Neural progenitor cell (in vitro differentiated cells): ENCODE results near the gene CDC42SE1. TPM values are rescaled to one million over a fixed set of nuclear protein-coding genes. Genes with fewer than 3 reads are reported as not detected.

Source experiments
- DNase-seq: peaks from one replicate; pipeline ENCODE4 v3.0.0-alpha.2; 2016; ENCODE audit warnings: low spot score
- H2AFZ ChIP-seq: fragments of 200-600 bp; sonication (generic); replicated peaks from 2 replicates; pipeline ENCODE4 v1.6.1; 2016; ENCODE audit warnings: antibody characterized with exemption
- H3F3A ChIP-seq: fragments of 200-600 bp; sonication (generic); 2 replicates; pipeline ENCODE4 v1.6.1; 2016; ENCODE audit warnings: antibody characterized with exemption, low read depth
- H3K27ac ChIP-seq: fragments of 200-600 bp; sonication (generic); 2 replicates; pipeline ENCODE4 v1.5.1; 2016; ENCODE audit warnings: mild to moderate bottlenecking
- H3K27me3 ChIP-seq: fragments of 200-600 bp; sonication (generic); 2 replicates; pipeline ENCODE4 v1.6.1; 2016; ENCODE audit warnings: mild to moderate bottlenecking, moderate library complexity
- H3K36me3 ChIP-seq: fragments of 200-600 bp; sonication (generic); 2 replicates; pipeline ENCODE4 v1.5.1; 2016
- H3K4me1 ChIP-seq: fragments of 200-600 bp; sonication (generic); 2 replicates; pipeline ENCODE4 v1.6.1; 2016; ENCODE audit warnings: mixed run types
- H3K4me2 ChIP-seq: fragments of 200-600 bp; sonication (generic); 2 replicates; pipeline ENCODE4 v1.6.1; 2016
- H3K4me3 ChIP-seq: fragments of 200-600 bp; sonication (generic); 2 replicates; pipeline ENCODE4 v1.5.1; 2016
- H3K79me2 ChIP-seq: fragments of 200-600 bp; sonication (generic); 2 replicates; pipeline ENCODE4 v1.6.1; 2016; ENCODE audit warnings: low read depth
- H3K9ac ChIP-seq: fragments of 200-600 bp; sonication (generic); 2 replicates; pipeline ENCODE4 v1.6.1; 2016
- H3K9me3 ChIP-seq: fragments of 200-600 bp; sonication (generic); 2 replicates; pipeline ENCODE4 v1.5.1; 2016; ENCODE audit warnings: low read depth
- H4K20me1 ChIP-seq: fragments of 200-600 bp; sonication (generic); 2 replicates; pipeline ENCODE4 v1.6.1; 2016; ENCODE audit warnings: low read depth
- H3K27ac Mint-ChIP-seq: 3 replicates; pipeline ENCODE4 v1.8.0; 2021; ENCODE audit warnings: mixed read lengths
- H3K27me3 Mint-ChIP-seq: 2 replicates; pipeline ENCODE4 v1.8.0; 2022; ENCODE audit warnings: low read depth, mild to moderate bottlenecking, inconsistent platforms, moderate library complexity, mixed read lengths; ENCODE audit not compliant: insufficient read depth
- H3K36me3 Mint-ChIP-seq: 3 replicates; pipeline ENCODE4 v1.8.0; 2021; ENCODE audit warnings: mixed read lengths
- H3K4me1 Mint-ChIP-seq: 3 replicates; pipeline ENCODE4 v1.8.0; 2021; ENCODE audit warnings: mixed read lengths
- H3K4me3 Mint-ChIP-seq: 3 replicates; pipeline ENCODE4 v1.8.0; 2021; ENCODE audit warnings: mild to moderate bottlenecking, moderate library complexity, mixed read lengths
- H3K9me3 Mint-ChIP-seq: 3 replicates; pipeline ENCODE4 v1.8.0; 2020; ENCODE audit warnings: mixed read lengths
- EZH2 ChIP-seq: fragments of 200-600 bp; sonication (generic); IDR thresholded peaks from 2 replicates; pipeline ENCODE4 v1.6.1; 2017; ENCODE audit warnings: antibody characterized with exemption, mild to moderate bottlenecking, moderate library complexity
- EZH2phosphoT487 ChIP-seq: fragments of 200-600 bp; sonication (generic); IDR thresholded peaks from 2 replicates; pipeline ENCODE4 v1.6.1; 2017; ENCODE audit warnings: antibody characterized with exemption
- total RNA-seq: library from RNA; depleted of rRNA; stranded (reverse); fragments of >200 nt; gene quantifications from 2 replicates; pipeline ENCODE4 v1.2.3, GENCODE V29; 2015; ENCODE audit warnings: low replicate concordance
- TF ChIP-seq, protein P1 (sequence below): fragments of 200-600 bp; sonication (generic); IDR thresholded peaks from 2 replicates; pipeline ENCODE4 v1.5.1; 2017; ENCODE audit warnings: antibody characterized with exemption, mild to moderate bottlenecking

Gene CDC42SE1
- total RNA-seq, 1 donor from 2014 or later: 50.7 TPM

DNA sequence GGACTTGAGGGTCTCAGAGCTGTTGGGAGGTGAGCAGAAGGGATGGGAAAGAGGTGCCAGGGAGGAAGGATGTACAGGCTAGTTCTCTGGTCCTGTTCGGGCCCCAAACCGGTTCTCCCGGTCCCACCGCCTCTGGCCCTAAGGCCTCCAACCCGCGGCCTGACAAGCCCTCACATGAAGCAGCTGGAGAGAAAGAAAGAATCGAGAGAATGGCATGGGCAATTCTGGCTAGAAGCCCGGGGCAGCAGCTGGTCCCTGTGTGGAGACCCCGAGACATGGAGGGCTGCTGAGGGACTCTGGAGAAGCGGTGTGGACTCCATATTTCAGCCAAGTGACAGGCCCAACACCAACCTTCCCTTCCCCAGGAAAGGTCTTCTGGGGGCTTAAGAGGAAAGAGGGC, 730 bp downstream of the CDC42SE1 start:
- H3K9me3 ChIP-seq: no peaks in the 10 kb centered on the region
- H3K9ac ChIP-seq: peak overlapping the region; percentile 75
- DNase-seq: peak; percentile 46
- H3K79me2 ChIP-seq: peaks cover 80% of the 10 kb centered on the region
- Mint-ChIP-seq H3K27ac (peak overlapping the region; percentile 78), H3K36me3 (peaks cover 35% of the 10 kb centered on the region), H3K9me3 (no peaks in the 10 kb centered on the region), H3K27me3 (peaks cover 11% of the 10 kb centered on the region), H3K4me3 (peak overlapping the region; percentile 93), H3K4me1 (peaks cover 35% of the 10 kb centered on the region)
- H3K4me3 ChIP-seq: peak overlapping the region; percentile 89
- peaks cover 21% of the 10 kb centered on the region for H3F3A ChIP-seq
- peaks cover 17% of the 10 kb centered on the region for H3K4me1 ChIP-seq
- H4K20me1 ChIP-seq: peaks cover 23% of the 10 kb centered on the region
- no peaks in the 10 kb centered on the region for H3K27me3 ChIP-seq
- H3K27ac ChIP-seq: peak overlapping the region; percentile 69
- H3K36me3 ChIP-seq: no peaks in the 10 kb centered on the region
- TF ChIP-seq, protein P1, sequence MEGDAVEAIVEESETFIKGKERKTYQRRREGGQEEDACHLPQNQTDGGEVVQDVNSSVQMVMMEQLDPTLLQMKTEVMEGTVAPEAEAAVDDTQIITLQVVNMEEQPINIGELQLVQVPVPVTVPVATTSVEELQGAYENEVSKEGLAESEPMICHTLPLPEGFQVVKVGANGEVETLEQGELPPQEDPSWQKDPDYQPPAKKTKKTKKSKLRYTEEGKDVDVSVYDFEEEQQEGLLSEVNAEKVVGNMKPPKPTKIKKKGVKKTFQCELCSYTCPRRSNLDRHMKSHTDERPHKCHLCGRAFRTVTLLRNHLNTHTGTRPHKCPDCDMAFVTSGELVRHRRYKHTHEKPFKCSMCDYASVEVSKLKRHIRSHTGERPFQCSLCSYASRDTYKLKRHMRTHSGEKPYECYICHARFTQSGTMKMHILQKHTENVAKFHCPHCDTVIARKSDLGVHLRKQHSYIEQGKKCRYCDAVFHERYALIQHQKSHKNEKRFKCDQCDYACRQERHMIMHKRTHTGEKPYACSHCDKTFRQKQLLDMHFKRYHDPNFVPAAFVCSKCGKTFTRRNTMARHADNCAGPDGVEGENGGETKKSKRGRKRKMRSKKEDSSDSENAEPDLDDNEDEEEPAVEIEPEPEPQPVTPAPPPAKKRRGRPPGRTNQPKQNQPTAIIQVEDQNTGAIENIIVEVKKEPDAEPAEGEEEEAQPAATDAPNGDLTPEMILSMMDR: no peak
- no peak for TF ChIP-seq EZH2
- TF ChIP-seq EZH2phosphoT487: no peak
- peak overlapping the region; percentile 90 for H3K4me2 ChIP-seq
- no peak overlapping the region for H2AFZ ChIP-seq

GRCh38 chr1:151056149-151056548, 3.3 kb downstream of the CDC42SE1 start:
- H3K36me3 ChIP-seq: no peaks in the 10 kb centered on the region
- no peak overlapping the region for H3K4me2 ChIP-seq
- peaks cover 23% of the 10 kb centered on the region for H4K20me1 ChIP-seq
- H3K9me3 Mint-ChIP-seq: no peaks in the 10 kb centered on the region
- peak overlapping the region; percentile 4 for H3K9ac ChIP-seq
- H3K79me2 ChIP-seq: peaks cover 54% of the 10 kb centered on the region
- no peaks in the 10 kb centered on the region for H3K9me3 ChIP-seq
- H3K27ac ChIP-seq: no peak overlapping the region
- H3K27ac Mint-ChIP-seq: no peak overlapping the region
- no peak overlapping the region for H3K4me3 ChIP-seq
- H3K4me1 ChIP-seq: peaks cover 7% of the 10 kb centered on the region
- H2AFZ ChIP-seq: no peak overlapping the region
- DNase-seq: no peak
- no peaks in the 10 kb centered on the region for H3K27me3 ChIP-seq
- peak overlapping the region; percentile 62 for H3K4me3 Mint-ChIP-seq
- no peak for TF ChIP-seq EZH2
- TF ChIP-seq EZH2phosphoT487: no peak
- TF ChIP-seq, protein P1: no peak
- H3F3A ChIP-seq: peaks cover 27% of the 10 kb centered on the region
- peaks cover 33% of the 10 kb centered on the region for H3K36me3 Mint-ChIP-seq
- H3K27me3 Mint-ChIP-seq: peaks cover 14% of the 10 kb centered on the region
- H3K4me1 Mint-ChIP-seq: peaks cover 20% of the 10 kb centered on the region

GRCh38 chr1:151055581-151055980, 3.8 kb downstream of the CDC42SE1 start:
- H3K4me1 Mint-ChIP-seq: peaks cover 20% of the 10 kb centered on the region
- no peak overlapping the region for H3K4me2 ChIP-seq
- H3K4me3 Mint-ChIP-seq: peak overlapping the region; percentile 62

GRCh38 chr1:151054971-151055547, 4.4 kb downstream of the CDC42SE1 start:
- Histone ChIP-seq H3K36me3 (no peaks in the 10 kb centered on the region), H3K4me2 (no peak overlapping the region), H4K20me1 (peaks cover 23% of the 10 kb centered on the region), H3K4me3 (no peak overlapping the region), H3K27ac (no peak overlapping the region), H2AFZ (no peak overlapping the region), H3K27me3 (no peaks in the 10 kb centered on the region), H3K9me3 (no peaks in the 10 kb centered on the region), H3F3A (peaks cover 26% of the 10 kb centered on the region), H3K4me1 (peaks cover 7% of the 10 kb centered on the region), H3K9ac (no peak overlapping the region), H3K79me2 (peaks cover 43% of the 10 kb centered on the region)
- Mint-ChIP-seq H3K4me3 (no peak overlapping the region), H3K4me1 (peaks cover 20% of the 10 kb centered on the region), H3K36me3 (peaks cover 33% of the 10 kb centered on the region), H3K27ac (no peak overlapping the region), H3K9me3 (no peaks in the 10 kb centered on the region), H3K27me3 (peaks cover 14% of the 10 kb centered on the region)
- no peak for DNase-seq
- TF ChIP-seq EZH2phosphoT487 (no peak), EZH2 (no peak)
- TF ChIP-seq, protein P1: no peak

More at GRCh38 chr1:151055581-151055980, 3.8 kb downstream of the CDC42SE1 start:
- Histone ChIP-seq H3K9ac (no peak overlapping the region), H3K4me3 (no peak overlapping the region), H3K9me3 (no peaks in the 10 kb centered on the region), H3K27ac (no peak overlapping the region), H3K4me1 (peaks cover 7% of the 10 kb centered on the region), H2AFZ (no peak overlapping the region), H3K79me2 (peaks cover 49% of the 10 kb centered on the region), H4K20me1 (peaks cover 23% of the 10 kb centered on the region), H3F3A (peaks cover 26% of the 10 kb centered on the region), H3K36me3 (no peaks in the 10 kb centered on the region), H3K27me3 (no peaks in the 10 kb centered on the region)
- no peaks in the 10 kb centered on the region for H3K9me3 Mint-ChIP-seq
- no peak for DNase-seq
- peaks cover 14% of the 10 kb centered on the region for H3K27me3 Mint-ChIP-seq
- no peak for TF ChIP-seq EZH2phosphoT487
- H3K36me3 Mint-ChIP-seq: peaks cover 33% of the 10 kb centered on the region
- H3K27ac Mint-ChIP-seq: no peak overlapping the region
